Body of pancreas (tissue), 4 donors: Measurements from ENCODE around the gene CXCL6. TPM values are rescaled to one million over a fixed set of nuclear protein-coding genes. Genes with fewer than 3 reads are reported as not detected.

ENCODE experiments used
- ATAC-seq: fragments of 150-250 bp; one replicate; pipeline ENCODE4 v1.9.1; 2016
- DNase-seq, 4 donors: peaks; one replicate each; pipeline ENCODE4 v3.0.0-alpha.2; 2019
- H3K27ac ChIP-seq, 4 donors: fragments of 200-600 bp; sonication (generic); 1 replicate in 3 of 4; 2 replicates in 1 of 4; pipeline versions ENCODE4 v1.5.1 to v1.6.1; 2016 to 2019; ENCODE audit warnings: mild to moderate bottlenecking in 1 of 4, mixed read lengths in 1 of 4, moderate library complexity in 1 of 4
- H3K27me3 ChIP-seq, 2 donors: fragments of 200-600 bp; sonication (generic); one replicate each; pipeline ENCODE4 v1.6.0; 2016; ENCODE audit warnings: mild to moderate bottlenecking in 1 of 2
- H3K36me3 ChIP-seq, 2 donors: fragments of 200-600 bp; sonication (generic); replicated peaks in 1 of 2; 2 replicates each; pipeline ENCODE4 v1.5.1; 2016; ENCODE audit warnings: low read depth in 2 of 2; ENCODE audit not compliant: insufficient read depth in 1 of 2
- H3K4me1 ChIP-seq: fragments of 200-600 bp; sonication (generic); one replicate; pipeline ENCODE4 v1.6.0; 2016
- H3K4me3 ChIP-seq, 2 donors: fragments of 200-600 bp; sonication (generic); 1 replicate in 1 of 2; 2 replicates in 1 of 2; pipeline ENCODE4 v1.5.1; 2016 to 2019
- H3K9me3 ChIP-seq, 3 donors: fragments of 200-600 bp; sonication (generic); 1 replicate in 2 of 3; 2 replicates in 1 of 3; pipeline ENCODE4 v1.5.1; 2016
- CTCF ChIP-seq, 7 experiments: fragments of 450-650 bp in 4 of 7; fragments of 200-600 bp in 3 of 7; sonication (generic) in 3 of 7; IDR thresholded peaks; one replicate each; pipeline ENCODE4 v1.5.1; 2016 to 2019; ENCODE audit warnings: antibody characterized with exemption in 7 of 7
- POLR2A ChIP-seq, 3 donors: fragments of 450-650 bp; IDR thresholded peaks; one replicate each; pipeline ENCODE4 v1.6.1; 2016; ENCODE audit warnings: antibody characterized with exemption in 3 of 3, mild to moderate bottlenecking in 2 of 3
- WGBS, 2 donors: methylation state at CpG; one replicate each; pipeline ENCODE4 v1.1.5; 2017; 5-methylcytosine and 5-hydroxymethylcytosine counted together
- intact Hi-C: fragments of 100-400 bp; cut with DNase I; formaldehyde crosslinking; loops from one replicate; pipeline ENCODE4 v1.15.1; 2023
- total RNA-seq, 2 donors: library from RNA; depleted of rRNA; stranded (reverse); fragments of >200 nt; gene quantifications; one replicate each; pipeline ENCODE4 v1.1.0, GENCODE V29; 2016

Gene CXCL6
- total RNA-seq, 2 donors from 2014 or later = 2.3 to 10.1 TPM

GRCh38 chr4:73855406-73855805, 18.9 kb downstream of the CXCL6 start:
- peak; percentile 51 for ATAC-seq
- intact Hi-C loops = no loop called here
- Histone ChIP-seq H3K27me3 (no peaks in the 10 kb centered on the region), H3K4me1 (peaks cover 23% of the 10 kb centered on the region), H3K27ac (peak overlapping the region in 1 of 4 donors; percentile 60), H3K4me3 (no peak overlapping the region), H3K36me3 (no peaks in the 10 kb centered on the region), H3K9me3 (no peaks in the 10 kb centered on the region)
- no peak for TF ChIP-seq POLR2A (IDR thresholded peaks at IDR 0.05)
- 43 to 48% methylated on average over 4 of the region's 4 CpGs for WGBS, 2 donors
- peak in 1 of 4 donors; percentile 27 for DNase-seq

- H3K4me3 ChIP-seq = no peak overlapping the region
- intact Hi-C loops = no loop called here
- ATAC-seq (peak; percentile 73), DNase-seq (no peak)
- no peaks in the 10 kb centered on the region for H3K36me3 ChIP-seq
- H3K27ac ChIP-seq = peak overlapping the region in 2 of 4 donors; percentile 56 to 60
- no peak for TF ChIP-seq CTCF (IDR thresholded peaks at IDR 0.05)
- no peak for TF ChIP-seq POLR2A (IDR thresholded peaks at IDR 0.05)
- no peaks in the 10 kb centered on the region for H3K27me3 ChIP-seq
- H3K9me3 ChIP-seq = no peaks in the 10 kb centered on the region
- H3K4me1 ChIP-seq = peaks cover 23% of the 10 kb centered on the region
Measured at GRCh38 chr4:73856518-73856917, 20.0 kb downstream of the CXCL6 start.

- H3K9me3 ChIP-seq = no peaks in the 10 kb centered on the region
- H3K4me1 ChIP-seq = peaks cover 12% of the 10 kb centered on the region
- no peaks in the 10 kb centered on the region for H3K27me3 ChIP-seq
- ATAC-seq (no peak), DNase-seq (no peak)
- intact Hi-C loops = loop anchor here (10.0 kb wide), 2 partner anchors 135 to 195 kb away; no protein-coding TSS in a partner anchor
- no peak overlapping the region for H3K4me3 ChIP-seq
- no peak overlapping the region for H3K27ac ChIP-seq
- TF ChIP-seq CTCF (IDR thresholded peaks at IDR 0.05) (no peak), POLR2A (IDR thresholded peaks at IDR 0.05) (no peak)
- H3K36me3 ChIP-seq = no peaks in the 10 kb centered on the region
Measured at GRCh38 chr4:73859614-73860088, 23.2 kb downstream of the CXCL6 start.

GRCh38 chr4:73860181-73860580, 23.7 kb downstream of the CXCL6 start:
- DNase-seq = no peak
- TF ChIP-seq CTCF (IDR thresholded peaks at IDR 0.05) (no peak), POLR2A (IDR thresholded peaks at IDR 0.05) (no peak)
- Histone ChIP-seq H3K9me3 (no peaks in the 10 kb centered on the region), H3K4me1 (peaks cover 12% of the 10 kb centered on the region), H3K36me3 (no peaks in the 10 kb centered on the region), H3K27ac (no peak overlapping the region), H3K4me3 (no peak overlapping the region), H3K27me3 (no peaks in the 10 kb centered on the region)
- ATAC-seq = no peak
- intact Hi-C loops = loop anchor here (10.0 kb wide), 2 partner anchors 135 to 195 kb away; no protein-coding TSS in a partner anchor
- 40 to 42% methylated on average over 4 of the region's 4 CpGs for WGBS, 2 donors

- TF ChIP-seq POLR2A (IDR thresholded peaks at IDR 0.05) (no peak), CTCF (IDR thresholded peaks at IDR 0.05) (no peak)
- ATAC-seq (no peak), DNase-seq (no peak)
- H3K4me1 ChIP-seq = peaks cover 12% of the 10 kb centered on the region
- intact Hi-C loops = loop anchor here (10.0 kb wide), 2 partner anchors 136 to 196 kb away; no protein-coding TSS in a partner anchor
- no peak overlapping the region for H3K4me3 ChIP-seq
- H3K9me3 ChIP-seq = no peaks in the 10 kb centered on the region
- no peaks in the 10 kb centered on the region for H3K27me3 ChIP-seq
- no peaks in the 10 kb centered on the region for H3K36me3 ChIP-seq
- WGBS, 2 donors = 56 to 58% methylated on average over 3 of the region's 3 CpGs
- H3K27ac ChIP-seq = no peak overlapping the region
Measured at GRCh38 chr4:73860917-73861316, 24.4 kb downstream of the CXCL6 start.
